A549 (cell line): ENCODE measurements around the gene PCGF3. TPM values are rescaled to one million over a fixed set of nuclear protein-coding genes. Genes with fewer than 3 reads are reported as not detected.

Source experiments
- ATAC-seq, 2 experiments: fragments of 200-7000 bp in 1 of 2; fragments of >200 bp in 1 of 2; cut with Nextera tagmentation in 1 of 2; cut with Tn5 transposase in 1 of 2; 3 replicates each; pipeline versions ENCODE4 v1.8.0 to v1.9.1; 2018 to 2020; ENCODE audit warnings: mild to moderate bottlenecking in 1 of 2, moderate library complexity in 1 of 2
- CTCF ChIA-PET: fragments of 300-600 bp; sonication (Branson Sonifier 250); formaldehyde crosslinking; extraction: SDS; loops from one replicate; lab custom pipeline; 2021; ENCODE audit warnings: antibody characterized with exemption, inconsistent platforms; lab: Yijun Ruan, JAX
- POLR2A ChIA-PET: fragments of 350-600 bp; formaldehyde crosslinking; extraction: SDS; loops from one replicate; lab custom pipeline; 2021; ENCODE audit warnings: antibody characterized with exemption, inconsistent platforms; lab: Yijun Ruan, JAX
- DNase-seq, 2 experiments: peaks; one replicate each; pipeline versions ENCODE4 v3.0.0 to v3.0.0-alpha.2; 2011 to 2016; ENCODE audit warnings: low read depth in 1 of 2, low spot score in 1 of 2
- FAIRE-seq: peaks from 2 replicates; lab custom pipeline; 2011; peaks lifted over from hg19 to GRCh38; lab: Jason Lieb, UNC
- H3K27ac ChIP-seq, 2 experiments: fragments of >200 bp; sonication (Bioruptor Twin); formaldehyde crosslinking; 3 replicates each; pipeline ENCODE4 v1.5.1; 2016 to 2017
- H3K4me1 ChIP-seq: fragments of >200 bp; sonication (Bioruptor Twin); formaldehyde crosslinking; 3 replicates; pipeline ENCODE4 v1.6.1; 2016
- H3K4me2 ChIP-seq: fragments of >200 bp; sonication (Bioruptor Twin); formaldehyde crosslinking; 3 replicates; pipeline ENCODE4 v1.6.1; 2016
- H3K4me3 ChIP-seq: fragments of >200 bp; sonication (Bioruptor Twin); formaldehyde crosslinking; 3 replicates; pipeline ENCODE4 v1.5.1; 2016
- H3K9me3 ChIP-seq: fragments of >200 bp; sonication (Bioruptor Twin); formaldehyde crosslinking; 3 replicates; pipeline ENCODE4 v1.6.1; 2016
- BHLHE40 ChIP-seq: IDR thresholded peaks from 2 replicates; pipeline ENCODE4 v1.6.1; 2012; ENCODE audit warnings: low read depth, low read length, inconsistent platforms
- CHD2 ChIP-seq: fragments of 150-350 bp; IDR thresholded peaks from 2 replicates; pipeline ENCODE4 v1.6.1; 2014; ENCODE audit warnings: low read length; ENCODE audit not compliant: partially characterized antibody
- EHMT2 ChIP-seq: fragments of 200-600 bp; sonication (generic); IDR thresholded peaks from 2 replicates; pipeline ENCODE4 v1.6.1; 2016; ENCODE audit warnings: antibody characterized with exemption, low read depth, mild to moderate bottlenecking, moderate library complexity
- FOSB ChIP-seq: fragments of 250-450 bp; sonication (Bioruptor Pico); IDR thresholded peaks from 2 replicates; pipeline ENCODE4 v1.5.0; 2020; ENCODE audit warnings: mild to moderate bottlenecking, moderate library complexity
- FOXS1 ChIP-seq: fragments of 250-450 bp; sonication (Bioruptor Pico); IDR thresholded peaks from 2 replicates; pipeline ENCODE4 v1.5.0; 2020; ENCODE audit warnings: mild to moderate bottlenecking, moderate library complexity
- JUN ChIP-seq, 2 experiments: fragments of >200 bp; sonication (Bioruptor Twin); formaldehyde crosslinking; IDR thresholded peaks; 2 replicates in 1 of 2; 3 replicates in 1 of 2; pipeline ENCODE4 v1.6.1; 2016 to 2017
- KDM5A ChIP-seq: fragments of 200-600 bp; sonication (generic); IDR thresholded peaks from 2 replicates; pipeline ENCODE4 v1.6.1; 2016; ENCODE audit warnings: antibody characterized with exemption, mild to moderate bottlenecking
- MAFK ChIP-seq: fragments of 450-650 bp; IDR thresholded peaks from 2 replicates; pipeline ENCODE4 v1.6.1; 2014; ENCODE audit not compliant: partially characterized antibody
- PHF8 ChIP-seq: fragments of 200-600 bp; sonication (generic); IDR thresholded peaks from 2 replicates; pipeline ENCODE4 v1.6.1; 2016; ENCODE audit warnings: low read depth, mild to moderate bottlenecking, antibody characterized with exemption, moderate library complexity, borderline replicate concordance
- POLR2A ChIP-seq: IDR thresholded peaks from 2 replicates; pipeline ENCODE4 v1.6.1; 2012; ENCODE audit warnings: mild to moderate bottlenecking, low read length
- RCOR1 ChIP-seq: fragments of 150-350 bp; IDR thresholded peaks from 2 replicates; pipeline ENCODE4 v1.6.1; 2014; ENCODE audit warnings: antibody characterized with exemption, low read length, low read depth
- RFX5 ChIP-seq: fragments of 450-650 bp; IDR thresholded peaks from 2 replicates; pipeline ENCODE4 v1.7.1; 2014; ENCODE audit warnings: antibody characterized with exemption, mild to moderate bottlenecking, moderate library complexity
- TP53 ChIP-seq: fragments of 250-450 bp; sonication (Bioruptor Pico); IDR thresholded peaks from 2 replicates; pipeline ENCODE4 v1.5.0; 2021; ENCODE audit warnings: mild to moderate bottlenecking, moderate library complexity
- ZFP36 ChIP-seq: fragments of 450-650 bp; IDR thresholded peaks from 2 replicates; pipeline ENCODE4 v1.6.1; 2014; ENCODE audit warnings: borderline replicate concordance; ENCODE audit not compliant: partially characterized antibody
- ZNF302 ChIP-seq: fragments of 250-450 bp; sonication (Bioruptor Pico); IDR thresholded peaks from 2 replicates; pipeline ENCODE4 v1.9.0; 2021; ENCODE audit warnings: inconsistent platforms, mild to moderate bottlenecking, moderate library complexity
- ZSCAN20 ChIP-seq: fragments of 250-450 bp; sonication (Bioruptor Pico); IDR thresholded peaks from 2 replicates; pipeline ENCODE4 v1.8.0; 2022; ENCODE audit warnings: mild to moderate bottlenecking, moderate library complexity
- WGBS: methylation state at CpG from one replicate; pipeline ENCODE4 v1.1.6; 2017; ENCODE audit errors: missing lambda C conversion rate; 5-methylcytosine and 5-hydroxymethylcytosine counted together
- polyA plus RNA-seq, 4 experiments: library from polyadenylated mRNA; depleted of rRNA in 3 of 4; stranded (reverse); fragments of >200 nt; fragmentation: RNase III in 1 of 4; extraction: RNeasy Plus Mini Kit Qiagen cat#74134 plus additional on column Dnase treatment in 1 of 4; gene quantifications; 2 replicates in 3 of 4; 3 replicates in 1 of 4; pipeline ENCODE4 v1.2.3, GENCODE V29; 2011 to 2017
- TF ChIP-seq, protein P1 (sequence below): fragments of >200 bp; sonication (Bioruptor Twin); formaldehyde crosslinking; IDR thresholded peaks from 2 replicates; pipeline ENCODE4 v1.6.1; 2016
- TF ChIP-seq, protein P2 (sequence below): fragments of 250-450 bp; sonication (Bioruptor Pico); IDR thresholded peaks from 2 replicates; pipeline ENCODE4 v1.5.0; 2021; ENCODE audit warnings: mild to moderate bottlenecking, moderate library complexity, borderline replicate concordance
- TF ChIP-seq, protein P3 (sequence below): IDR thresholded peaks from 2 replicates; pipeline ENCODE4 v1.6.1; 2012; ENCODE audit warnings: low read depth, borderline replicate concordance
- TF ChIP-seq, protein P4 (sequence below): IDR thresholded peaks from 2 replicates; pipeline ENCODE4 v1.6.1; 2012
- TF ChIP-seq, protein P5 (sequence below): fragments of 150-350 bp; IDR thresholded peaks from 2 replicates; pipeline ENCODE4 v1.6.1; 2014; ENCODE audit warnings: low read depth, mild to moderate bottlenecking, low read length
- TF ChIP-seq, protein P6 (sequence below): fragments of >200 bp; sonication (Bioruptor Twin); formaldehyde crosslinking; IDR thresholded peaks from 3 replicates; pipeline ENCODE4 v1.5.1; 2016
- TF ChIP-seq, protein P7 (sequence below): fragments of >200 bp; sonication (Bioruptor Twin); formaldehyde crosslinking; IDR thresholded peaks from 3 replicates; pipeline ENCODE4 v1.6.1; 2016

The PCGF3 gene
- polyA plus RNA-seq, 2 of the 4 experiments (the other 2 are of a cell fraction): 15.9 to 21.0 TPM

DNA sequence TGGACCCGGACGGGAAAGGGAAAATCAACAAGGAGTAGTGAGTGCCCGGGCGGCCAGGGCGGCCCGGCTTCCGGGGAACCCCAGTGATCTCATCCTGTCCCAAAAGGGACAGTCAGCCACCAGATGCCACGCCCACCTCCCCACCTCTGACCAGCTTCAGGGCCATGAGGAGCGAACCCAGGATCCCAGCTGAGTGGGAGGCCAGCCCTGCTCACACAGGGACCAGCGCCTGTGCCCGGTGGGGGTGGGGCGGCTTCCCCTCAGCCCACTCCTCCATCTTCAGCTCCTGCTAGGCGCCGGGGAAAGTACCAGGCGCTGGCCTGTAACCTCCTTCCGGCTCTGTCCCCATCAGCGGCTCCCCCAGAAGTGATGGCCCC, 25.1 kb upstream of the PCGF3 start:
- ChIA-PET POLR2A (no interaction called here), CTCF (no interaction called here)
- ATAC-seq (no peak), DNase-seq (no peak), FAIRE-seq (no peak)
- peak overlapping the region; percentile 53 for H3K4me3 ChIP-seq
- H3K27ac ChIP-seq: peak overlapping the region; percentile 75 to 95; a peak in 3 of 6 replicates
- WGBS: 65% methylated on average over 4 of the region's 17 CpGs
- peak overlapping the region; percentile 95 for H3K4me2 ChIP-seq
- TF ChIP-seq, protein P1, sequence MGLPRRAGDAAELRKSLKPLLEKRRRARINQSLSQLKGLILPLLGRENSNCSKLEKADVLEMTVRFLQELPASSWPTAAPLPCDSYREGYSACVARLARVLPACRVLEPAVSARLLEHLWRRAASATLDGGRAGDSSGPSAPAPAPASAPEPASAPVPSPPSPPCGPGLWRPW: no peak
- TF ChIP-seq ZSCAN20 (CRISPR knock-in tag) (no peak), BHLHE40 (no peak), KDM5A (no peak), RCOR1 (no peak), TP53 (CRISPR knock-in tag) (no peak), JUN (IDR thresholded peaks at IDR 0.05) (no peak), MAFK (no peak), ZNF302 (CRISPR knock-in tag) (no peak), FOXS1 (CRISPR knock-in tag) (no peak), ZFP36 (no peak), CHD2 (no peak)
- TF ChIP-seq, protein P2, sequence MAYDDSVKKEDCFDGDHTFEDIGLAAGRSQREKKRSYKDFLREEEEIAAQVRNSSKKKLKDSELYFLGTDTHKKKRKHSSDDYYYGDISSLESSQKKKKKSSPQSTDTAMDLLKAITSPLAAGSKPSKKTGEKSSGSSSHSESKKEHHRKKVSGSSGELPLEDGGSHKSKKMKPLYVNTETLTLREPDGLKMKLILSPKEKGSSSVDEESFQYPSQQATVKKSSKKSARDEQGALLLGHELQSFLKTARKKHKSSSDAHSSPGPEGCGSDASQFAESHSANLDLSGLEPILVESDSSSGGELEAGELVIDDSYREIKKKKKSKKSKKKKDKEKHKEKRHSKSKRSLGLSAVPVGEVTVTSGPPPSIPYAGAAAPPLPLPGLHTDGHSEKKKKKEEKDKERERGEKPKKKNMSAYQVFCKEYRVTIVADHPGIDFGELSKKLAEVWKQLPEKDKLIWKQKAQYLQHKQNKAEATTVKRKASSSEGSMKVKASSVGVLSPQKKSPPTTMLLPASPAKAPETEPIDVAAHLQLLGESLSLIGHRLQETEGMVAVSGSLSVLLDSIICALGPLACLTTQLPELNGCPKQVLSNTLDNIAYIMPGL (CRISPR knock-in tag): no peak
- TF ChIP-seq, protein P3, sequence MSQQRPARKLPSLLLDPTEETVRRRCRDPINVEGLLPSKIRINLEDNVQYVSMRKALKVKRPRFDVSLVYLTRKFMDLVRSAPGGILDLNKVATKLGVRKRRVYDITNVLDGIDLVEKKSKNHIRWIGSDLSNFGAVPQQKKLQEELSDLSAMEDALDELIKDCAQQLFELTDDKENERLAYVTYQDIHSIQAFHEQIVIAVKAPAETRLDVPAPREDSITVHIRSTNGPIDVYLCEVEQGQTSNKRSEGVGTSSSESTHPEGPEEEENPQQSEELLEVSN: no peak
- TF ChIP-seq, protein P4, sequence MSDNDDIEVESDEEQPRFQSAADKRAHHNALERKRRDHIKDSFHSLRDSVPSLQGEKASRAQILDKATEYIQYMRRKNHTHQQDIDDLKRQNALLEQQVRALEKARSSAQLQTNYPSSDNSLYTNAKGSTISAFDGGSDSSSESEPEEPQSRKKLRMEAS: no peak
- TF ChIP-seq, protein P5, sequence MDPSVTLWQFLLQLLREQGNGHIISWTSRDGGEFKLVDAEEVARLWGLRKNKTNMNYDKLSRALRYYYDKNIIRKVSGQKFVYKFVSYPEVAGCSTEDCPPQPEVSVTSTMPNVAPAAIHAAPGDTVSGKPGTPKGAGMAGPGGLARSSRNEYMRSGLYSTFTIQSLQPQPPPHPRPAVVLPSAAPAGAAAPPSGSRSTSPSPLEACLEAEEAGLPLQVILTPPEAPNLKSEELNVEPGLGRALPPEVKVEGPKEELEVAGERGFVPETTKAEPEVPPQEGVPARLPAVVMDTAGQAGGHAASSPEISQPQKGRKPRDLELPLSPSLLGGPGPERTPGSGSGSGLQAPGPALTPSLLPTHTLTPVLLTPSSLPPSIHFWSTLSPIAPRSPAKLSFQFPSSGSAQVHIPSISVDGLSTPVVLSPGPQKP: no peak
- TF ChIP-seq, protein P6, sequence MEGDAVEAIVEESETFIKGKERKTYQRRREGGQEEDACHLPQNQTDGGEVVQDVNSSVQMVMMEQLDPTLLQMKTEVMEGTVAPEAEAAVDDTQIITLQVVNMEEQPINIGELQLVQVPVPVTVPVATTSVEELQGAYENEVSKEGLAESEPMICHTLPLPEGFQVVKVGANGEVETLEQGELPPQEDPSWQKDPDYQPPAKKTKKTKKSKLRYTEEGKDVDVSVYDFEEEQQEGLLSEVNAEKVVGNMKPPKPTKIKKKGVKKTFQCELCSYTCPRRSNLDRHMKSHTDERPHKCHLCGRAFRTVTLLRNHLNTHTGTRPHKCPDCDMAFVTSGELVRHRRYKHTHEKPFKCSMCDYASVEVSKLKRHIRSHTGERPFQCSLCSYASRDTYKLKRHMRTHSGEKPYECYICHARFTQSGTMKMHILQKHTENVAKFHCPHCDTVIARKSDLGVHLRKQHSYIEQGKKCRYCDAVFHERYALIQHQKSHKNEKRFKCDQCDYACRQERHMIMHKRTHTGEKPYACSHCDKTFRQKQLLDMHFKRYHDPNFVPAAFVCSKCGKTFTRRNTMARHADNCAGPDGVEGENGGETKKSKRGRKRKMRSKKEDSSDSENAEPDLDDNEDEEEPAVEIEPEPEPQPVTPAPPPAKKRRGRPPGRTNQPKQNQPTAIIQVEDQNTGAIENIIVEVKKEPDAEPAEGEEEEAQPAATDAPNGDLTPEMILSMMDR: no peak
- H3K4me1 ChIP-seq: peaks cover 12% of the 10 kb centered on the region; the same call in 1 of the 3 replicates
- H3K9me3 ChIP-seq: no peaks in the 10 kb centered on the region

DNA sequence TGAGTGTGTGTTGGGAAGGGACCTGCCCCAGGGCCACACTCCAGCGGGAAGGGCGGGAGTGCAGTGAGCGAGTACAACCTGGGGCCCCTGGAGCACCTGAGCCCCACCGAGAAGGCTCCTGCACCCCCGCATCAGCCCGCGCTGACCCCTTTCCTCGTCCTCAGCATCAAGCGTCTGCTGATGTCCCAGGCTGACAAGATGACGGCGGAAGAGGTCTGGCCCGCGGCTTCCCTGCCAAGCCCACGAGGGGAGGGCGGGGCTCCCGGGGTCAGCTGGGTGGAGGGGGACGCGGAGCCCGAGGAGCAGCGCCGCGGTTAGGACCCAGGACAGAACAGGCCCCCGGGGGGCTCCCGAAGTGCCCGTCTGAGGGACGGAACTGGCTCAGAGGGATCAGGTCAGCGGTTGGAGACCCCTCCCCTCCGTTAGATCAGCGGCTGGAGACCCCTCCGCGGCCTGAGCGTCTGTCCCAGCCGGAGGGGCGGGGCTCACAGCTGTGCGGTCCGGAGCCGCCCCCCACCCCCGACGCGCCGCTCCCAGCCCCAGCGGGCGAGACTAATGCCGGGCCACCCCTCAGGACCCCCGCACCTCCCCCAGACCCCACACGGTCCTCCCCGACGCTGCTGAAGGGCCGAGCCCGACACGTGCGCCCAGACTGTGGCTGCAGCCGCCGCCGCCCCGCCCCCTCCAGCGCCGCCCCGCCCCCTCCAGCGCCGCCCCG, 24.5 kb upstream of the PCGF3 start:
- Histone ChIP-seq H3K4me3 (peak overlapping the region; percentile 53), H3K9me3 (no peaks in the 10 kb centered on the region), H3K4me1 (peaks cover 12% of the 10 kb centered on the region; the same call in 1 of the 3 replicates), H3K27ac (peak overlapping the region; percentile 75 to 95), H3K4me2 (peak overlapping the region; percentile 95)
- WGBS: 53% methylated on average over 3 of the region's 62 CpGs
- peak; percentile 14 to 46; a peak in 3 of 6 replicates for ATAC-seq
- ChIA-PET POLR2A (no interaction called here), CTCF (no interaction called here)
- TF ChIP-seq RFX5 (no peak), FOSB (CRISPR knock-in tag) (no peak), JUN (IDR thresholded peaks at IDR 0.05) (peak in 1 of 2 experiments; percentile 6; a peak in 1 of 5 replicates), PHF8 (no peak), POLR2A (no peak), EHMT2 (no peak)
- TF ChIP-seq, protein P7, sequence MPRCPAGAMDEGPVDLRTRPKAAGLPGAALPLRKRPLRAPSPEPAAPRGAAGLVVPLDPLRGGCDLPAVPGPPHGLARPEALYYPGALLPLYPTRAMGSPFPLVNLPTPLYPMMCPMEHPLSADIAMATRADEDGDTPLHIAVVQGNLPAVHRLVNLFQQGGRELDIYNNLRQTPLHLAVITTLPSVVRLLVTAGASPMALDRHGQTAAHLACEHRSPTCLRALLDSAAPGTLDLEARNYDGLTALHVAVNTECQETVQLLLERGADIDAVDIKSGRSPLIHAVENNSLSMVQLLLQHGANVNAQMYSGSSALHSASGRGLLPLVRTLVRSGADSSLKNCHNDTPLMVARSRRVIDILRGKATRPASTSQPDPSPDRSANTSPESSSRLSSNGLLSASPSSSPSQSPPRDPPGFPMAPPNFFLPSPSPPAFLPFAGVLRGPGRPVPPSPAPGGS: no peak
- FAIRE-seq: no peak
- DNase-seq: peak in 1 of 2 experiments; percentile 24
